DMS114 treated with DMSO at 0.1 percent for 48 hours (cell line): ENCODE data around the gene IQSEC1.

Experiments
- DNase-seq: peaks from one replicate; lab custom pipeline; 2025; ENCODE audit not compliant: unreplicated experiment; lab: John Stamatoyannopoulos, UW

The IQSEC1 gene

DNA sequence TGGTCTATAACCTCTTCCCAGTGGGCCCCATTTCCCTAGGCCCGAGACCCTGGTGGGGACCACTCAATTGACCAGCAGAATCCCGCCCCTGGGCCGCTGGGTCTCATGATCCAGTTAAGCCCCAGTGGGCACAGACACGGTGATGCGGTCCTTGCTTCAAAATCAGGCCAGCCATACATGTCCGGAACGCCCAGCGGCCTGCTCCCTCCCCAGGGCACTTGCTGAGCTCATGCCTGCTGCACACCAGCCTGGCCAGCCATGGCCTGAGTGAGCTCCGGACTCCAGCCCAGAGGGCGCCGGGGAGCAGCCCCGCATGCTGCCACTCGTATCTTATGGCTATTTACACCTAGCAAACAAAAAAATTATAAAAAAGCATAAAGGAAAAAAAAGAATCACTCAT, 34.4 kb upstream of the IQSEC1 start:
- DNase-seq: no peak

DNA sequence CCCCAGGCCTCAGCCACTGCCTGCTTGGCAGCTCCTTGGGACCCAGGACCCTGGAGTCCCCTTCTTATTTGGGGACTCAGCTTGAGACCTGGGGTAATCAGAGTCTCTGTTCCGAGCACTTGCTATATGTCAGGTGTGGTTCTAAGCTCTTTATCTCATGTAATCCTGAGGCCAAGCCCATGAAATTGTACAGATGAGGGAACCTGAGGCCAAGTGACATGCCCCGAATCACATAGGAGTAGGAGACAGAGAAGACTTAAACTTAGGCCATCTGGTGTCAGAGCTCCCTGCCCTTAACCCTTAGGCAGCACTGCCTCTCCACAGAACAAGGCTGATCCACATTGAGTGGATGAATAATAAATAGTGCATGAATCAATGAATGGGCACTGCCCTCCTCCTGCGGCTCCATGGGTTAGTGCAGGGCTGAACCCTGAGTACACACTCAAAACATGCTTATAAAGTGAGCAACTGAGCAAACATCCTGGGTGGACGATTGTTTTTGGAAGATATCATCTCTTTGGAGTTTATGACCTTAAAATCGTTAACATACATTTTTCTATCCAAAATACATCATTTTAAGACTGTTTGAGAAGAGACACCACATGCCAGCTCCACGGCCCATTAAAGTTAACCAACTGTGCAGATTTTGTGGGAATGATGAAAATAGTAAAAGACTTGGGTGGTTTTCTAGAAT, 33.2 kb upstream of the IQSEC1 start:
- no peak for DNase-seq

DNA sequence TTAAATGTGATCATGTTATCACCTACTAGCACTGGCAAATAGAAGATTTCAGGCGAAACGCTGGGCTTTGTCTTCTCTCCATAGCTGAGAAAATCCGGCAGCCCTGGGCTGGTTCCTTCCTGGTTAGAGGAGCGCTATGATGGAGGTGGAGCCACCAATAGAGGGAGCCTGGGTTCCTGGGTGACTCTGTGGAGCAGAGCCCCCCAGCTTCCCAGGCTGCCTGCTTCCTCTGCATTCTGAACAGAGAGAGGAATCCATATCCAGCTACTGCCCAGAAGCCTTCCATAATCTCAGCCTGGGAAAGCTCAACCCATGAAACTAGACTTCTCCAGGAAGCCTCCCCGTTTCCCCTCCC, 32.6 kb upstream of the IQSEC1 start:
- DNase-seq: no peak

DNA sequence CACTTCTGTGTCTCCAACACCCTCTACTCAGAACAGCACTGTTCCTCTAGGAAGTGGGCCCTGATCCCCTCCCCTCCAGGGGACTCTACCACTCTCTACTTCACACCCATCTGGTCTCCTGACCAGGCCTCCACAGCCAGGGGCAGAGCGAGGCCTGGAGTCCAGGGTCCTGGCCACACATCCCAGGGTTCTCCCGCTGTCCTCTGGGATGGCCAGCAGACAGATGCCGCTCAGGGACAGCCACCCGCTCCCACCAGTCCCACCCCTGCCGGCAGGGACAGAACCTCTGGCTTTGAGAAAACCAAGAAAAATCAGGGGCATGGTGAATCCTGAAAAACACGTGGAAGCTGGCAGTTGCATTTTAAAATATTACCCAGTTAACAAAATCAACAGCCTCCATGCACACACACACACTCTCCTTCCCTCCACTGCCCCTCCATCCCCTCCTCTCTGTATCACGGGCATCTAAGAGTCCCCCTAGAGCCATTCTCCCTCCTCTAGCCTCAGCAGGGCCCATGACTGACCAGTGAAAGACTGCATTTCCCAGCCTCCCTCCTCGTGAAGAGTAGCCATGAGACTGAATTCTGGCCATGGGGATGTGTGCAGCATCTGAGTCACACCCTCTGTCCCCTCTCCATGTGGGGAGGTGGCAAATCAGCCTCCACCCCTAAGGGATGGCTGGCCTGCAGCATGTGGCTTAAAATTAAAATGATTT, 32.1 kb upstream of the IQSEC1 start:
- DNase-seq: no peak

DNA sequence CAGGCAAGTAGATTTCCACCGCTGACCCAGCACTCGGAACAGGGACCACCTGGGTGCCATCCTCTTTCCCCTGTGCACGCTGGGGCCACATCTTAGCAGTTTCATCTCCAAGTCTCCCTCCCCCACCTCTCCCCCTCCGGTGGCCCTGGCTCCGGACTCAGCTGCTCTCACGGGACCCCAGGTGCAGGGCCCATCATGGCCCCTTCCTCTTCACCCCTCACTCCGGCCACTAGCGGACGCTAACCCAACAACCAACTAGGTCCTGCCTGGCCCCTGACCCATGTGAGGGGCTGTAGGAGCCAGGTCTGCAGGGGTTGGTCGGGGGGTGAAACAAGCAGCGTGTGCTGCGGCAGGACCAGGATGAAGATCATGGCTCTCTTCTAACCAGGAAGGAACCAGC, 31.3 kb upstream of the IQSEC1 start:
- no peak for DNase-seq

DNA sequence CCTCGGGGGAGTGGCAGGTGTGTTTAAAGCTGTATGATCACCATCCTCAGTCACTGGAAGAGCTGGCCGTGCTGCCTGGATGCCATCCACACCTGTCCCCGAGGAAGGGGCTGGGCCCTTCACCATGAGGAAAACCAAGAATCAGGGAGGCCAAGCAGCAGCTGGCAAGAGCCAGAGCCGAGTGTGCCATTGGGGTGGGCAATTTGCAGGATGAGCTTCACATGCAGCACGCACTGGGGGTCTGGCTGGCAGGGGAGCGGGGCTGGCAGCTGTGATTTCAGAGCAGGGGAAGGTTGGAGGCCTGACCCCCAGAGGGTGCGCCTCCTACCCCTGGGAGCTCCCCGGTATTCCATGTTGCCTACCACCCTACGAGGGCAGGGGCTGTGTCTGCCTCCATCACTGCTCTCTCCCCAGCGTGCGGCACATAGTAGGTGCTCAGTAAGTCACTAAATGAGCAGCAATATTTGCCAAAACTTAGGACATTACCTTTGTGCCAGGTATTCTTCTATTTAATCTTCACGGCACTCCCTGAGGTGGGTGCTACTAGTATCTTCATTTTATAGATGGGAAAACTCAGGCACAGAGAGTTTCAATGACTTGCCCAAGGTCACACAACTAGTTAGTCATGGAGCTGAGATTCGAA, 30.3 kb upstream of the IQSEC1 start:
- DNase-seq: no peak

DNA sequence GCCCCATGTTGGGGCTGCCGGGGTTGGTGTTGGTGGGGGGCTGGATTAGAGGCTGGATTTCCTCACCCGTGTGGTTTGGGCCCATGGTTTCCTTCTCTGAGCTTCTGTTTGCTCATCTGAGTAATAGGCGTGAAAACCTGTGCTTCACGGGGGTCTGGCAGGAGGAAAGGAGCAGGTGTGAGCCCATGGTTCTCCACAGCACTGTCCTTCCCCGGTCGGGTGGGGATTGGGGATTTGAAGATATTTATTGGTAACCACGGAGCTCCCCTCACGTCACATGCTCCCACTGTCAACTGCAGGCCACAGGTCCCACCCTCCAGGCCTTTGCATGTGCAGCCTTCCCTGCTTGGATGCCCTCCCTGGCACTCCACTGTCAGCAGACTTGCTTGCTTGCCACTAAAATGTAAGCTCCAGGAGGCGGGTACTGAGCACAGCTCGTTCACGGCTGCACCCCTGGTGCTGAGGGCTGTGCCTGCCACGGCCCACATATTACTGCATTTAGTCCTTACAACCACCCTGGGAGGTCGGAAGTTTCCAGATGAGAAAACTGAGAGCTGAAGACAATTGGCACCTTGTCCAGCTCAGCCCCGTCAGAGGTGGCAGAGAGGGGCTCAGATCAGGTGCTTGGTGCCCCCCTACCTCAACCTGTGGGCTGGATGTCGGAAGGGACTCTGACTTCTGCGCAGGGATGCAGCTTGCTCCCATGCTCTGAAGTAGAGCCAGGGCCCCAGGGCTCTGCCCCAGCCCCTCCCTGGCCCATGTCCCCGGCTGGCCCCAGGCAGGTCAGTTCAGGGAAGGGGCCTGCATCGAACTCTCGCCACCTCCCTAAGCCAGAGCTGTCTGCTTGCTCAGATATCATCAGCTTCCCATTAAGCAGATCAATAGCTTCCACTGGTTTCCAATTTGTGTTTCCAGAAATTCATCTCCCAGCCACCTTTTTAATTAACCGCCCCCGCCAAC, 29.4 kb upstream of the IQSEC1 start:
- no peak for DNase-seq

DNA sequence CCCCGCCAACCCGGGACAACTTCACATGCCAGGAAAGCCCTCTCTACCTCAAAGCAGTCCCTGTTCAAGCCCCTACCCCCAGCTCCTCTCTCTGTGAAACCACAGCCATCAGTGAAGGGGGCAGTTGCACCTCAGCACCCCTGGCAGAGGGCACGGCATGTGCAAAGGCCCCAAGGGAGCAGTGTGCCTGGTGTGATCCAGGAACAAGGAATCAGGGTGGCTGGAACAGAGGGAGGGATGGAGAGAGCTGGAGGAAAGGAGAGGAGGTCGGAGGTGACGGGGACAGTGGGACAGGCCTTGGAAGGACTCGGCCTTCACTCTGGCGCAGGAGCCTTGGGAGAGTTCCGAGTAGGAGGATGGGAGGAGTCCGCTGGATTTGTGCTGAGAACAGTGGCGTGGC, 26.5 kb upstream of the IQSEC1 start:
- no peak for DNase-seq

DNA sequence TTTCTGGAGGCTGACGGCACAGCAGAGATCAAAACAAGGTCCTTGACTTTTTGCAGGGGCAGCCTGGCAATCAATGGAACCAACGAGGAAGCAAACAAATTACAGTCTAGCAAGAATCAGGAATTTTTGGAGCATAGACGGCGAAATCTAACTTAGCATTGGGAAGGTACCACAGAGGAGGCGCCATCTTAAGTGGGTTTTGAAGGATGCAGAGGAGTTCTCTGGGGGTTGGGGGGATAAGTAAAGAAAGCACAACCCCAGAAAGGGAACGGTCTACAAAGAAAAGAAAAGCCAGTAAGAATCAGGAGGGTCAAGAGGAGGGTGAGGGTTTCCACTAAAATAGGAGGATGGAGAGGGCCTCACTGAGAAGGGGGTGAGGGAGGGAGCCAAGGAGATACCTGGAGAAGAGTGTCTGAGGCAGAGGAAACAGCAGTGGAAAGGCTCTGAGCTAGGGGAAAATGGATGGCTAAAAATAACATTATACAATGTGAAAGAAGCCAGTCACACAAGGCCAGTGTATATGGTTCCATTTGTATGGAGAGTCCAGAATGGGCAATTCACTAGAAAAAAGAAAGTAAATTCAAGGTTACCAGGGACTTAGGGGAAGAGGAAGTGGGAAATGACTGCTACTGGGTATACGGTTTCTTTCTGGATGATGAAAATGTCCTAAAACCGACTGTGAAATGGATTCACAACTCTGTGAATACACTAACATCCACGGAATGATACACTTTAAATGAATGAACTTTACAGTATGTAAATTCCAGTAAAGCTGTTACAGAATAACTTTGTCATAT, 25.2 kb upstream of the IQSEC1 start:
- DNase-seq: no peak

DNA sequence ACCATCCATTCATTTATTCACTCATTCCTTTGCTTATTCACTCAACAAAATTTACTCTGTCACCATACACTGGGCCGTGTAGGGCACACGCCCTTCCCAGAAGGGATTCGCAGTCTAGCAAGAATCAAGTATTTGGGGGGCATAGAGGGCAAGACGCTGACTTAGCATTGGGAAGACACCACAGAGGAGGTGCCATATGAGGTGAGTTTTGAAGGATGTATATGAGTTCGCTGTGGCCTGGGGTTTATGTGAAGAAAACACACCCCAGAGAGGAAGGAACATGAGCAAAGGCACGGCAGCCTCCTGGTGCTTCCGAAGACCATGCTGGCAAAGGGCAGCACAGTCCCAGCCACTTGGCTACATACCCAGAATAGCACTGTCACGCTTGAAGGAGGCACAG, 23.1 kb upstream of the IQSEC1 start:
- no peak for DNase-seq

DNA sequence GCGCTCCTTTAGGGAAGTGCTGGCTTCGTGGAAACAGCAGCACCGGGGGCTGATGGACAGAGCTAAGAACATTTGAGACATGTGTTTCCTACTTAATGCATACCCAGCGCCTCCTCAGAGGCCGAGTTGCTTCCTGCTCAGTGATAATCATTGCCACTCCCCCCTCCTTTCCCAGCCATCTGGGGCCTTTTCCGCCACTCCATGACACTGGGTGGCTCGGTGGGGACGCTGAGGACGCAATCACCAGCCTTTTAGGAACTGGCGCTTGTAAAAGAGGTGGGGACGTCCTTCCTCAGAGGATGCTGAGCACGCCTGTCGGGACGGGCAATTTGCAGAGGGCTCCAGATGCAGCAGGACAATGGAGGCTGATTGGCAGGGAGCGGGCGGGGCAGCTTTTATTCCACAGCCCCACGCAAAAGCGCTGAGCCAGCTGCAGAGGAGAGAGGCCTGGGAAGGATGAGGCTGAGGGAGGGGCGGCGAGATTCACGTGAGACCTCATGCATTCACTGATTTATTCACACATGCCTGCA, 22.2 kb upstream of the IQSEC1 start:
- DNase-seq: no peak

DNA sequence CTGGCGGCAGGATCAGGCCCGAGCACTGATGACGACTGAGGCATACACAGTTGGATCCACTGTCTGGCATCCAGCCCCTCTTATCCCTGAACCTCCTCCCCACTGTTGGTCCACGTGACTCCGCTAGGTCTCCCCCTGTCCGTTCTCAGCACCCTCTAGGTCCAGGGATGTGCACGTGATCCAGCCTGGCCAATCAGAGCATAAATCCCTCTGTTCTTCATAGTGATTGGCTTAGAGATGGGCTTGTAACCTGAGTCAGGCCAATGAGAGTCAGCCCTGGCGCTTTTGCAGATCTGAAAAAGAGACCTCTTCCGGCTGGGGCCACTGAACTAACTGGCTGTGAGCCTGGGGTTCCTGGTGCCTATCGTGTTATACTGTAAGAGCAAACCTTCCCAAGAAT, 20.5 kb upstream of the IQSEC1 start:
- no peak for DNase-seq

DNA sequence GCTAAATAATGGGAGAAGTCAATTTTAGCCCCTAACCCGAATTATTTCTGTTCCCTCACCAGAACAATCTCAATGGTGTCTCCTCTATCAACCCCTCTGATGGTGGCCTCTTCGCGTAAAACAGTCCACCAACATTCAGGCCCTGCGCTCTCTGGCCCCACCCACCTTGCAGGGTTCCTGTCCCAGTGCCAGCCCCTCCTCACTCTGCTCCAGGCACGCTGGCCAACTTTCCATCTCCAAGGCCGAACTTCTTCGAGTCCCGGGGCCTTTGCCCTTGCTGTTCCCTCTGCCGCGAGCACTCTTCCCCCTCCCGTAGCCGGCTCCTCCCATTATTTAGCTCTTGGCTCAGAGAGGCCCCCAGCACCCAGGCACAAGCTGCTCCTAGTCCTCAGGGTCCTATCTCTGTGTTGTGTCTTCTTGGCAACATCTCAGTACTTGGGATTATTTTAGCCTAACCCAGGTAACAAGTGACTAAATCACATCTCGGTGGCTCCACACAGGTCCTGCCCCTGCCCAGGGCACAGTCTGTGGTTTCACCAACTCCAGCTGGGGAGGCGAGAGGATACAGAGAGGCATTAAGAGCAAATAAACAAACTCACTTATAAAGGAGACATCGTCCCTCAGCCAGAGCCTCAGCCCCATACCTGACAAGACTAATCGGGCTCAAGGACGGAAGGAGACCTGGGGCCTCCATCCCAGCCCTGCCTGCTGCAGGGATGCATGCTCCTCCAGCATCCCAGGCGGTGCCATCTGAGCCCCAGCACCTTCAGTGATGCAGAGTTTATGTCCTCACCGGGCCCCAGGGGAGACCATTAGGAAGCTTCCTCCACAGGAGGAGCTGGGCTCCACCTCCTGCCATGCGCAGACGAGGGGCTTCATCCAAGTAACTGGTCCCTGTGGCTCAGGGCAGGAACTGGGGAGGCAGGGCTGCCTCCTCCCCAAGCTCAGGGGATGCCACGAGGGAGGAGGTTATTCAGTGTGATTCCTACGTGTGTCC, 19.7 kb upstream of the IQSEC1 start:
- DNase-seq: no peak

DNA sequence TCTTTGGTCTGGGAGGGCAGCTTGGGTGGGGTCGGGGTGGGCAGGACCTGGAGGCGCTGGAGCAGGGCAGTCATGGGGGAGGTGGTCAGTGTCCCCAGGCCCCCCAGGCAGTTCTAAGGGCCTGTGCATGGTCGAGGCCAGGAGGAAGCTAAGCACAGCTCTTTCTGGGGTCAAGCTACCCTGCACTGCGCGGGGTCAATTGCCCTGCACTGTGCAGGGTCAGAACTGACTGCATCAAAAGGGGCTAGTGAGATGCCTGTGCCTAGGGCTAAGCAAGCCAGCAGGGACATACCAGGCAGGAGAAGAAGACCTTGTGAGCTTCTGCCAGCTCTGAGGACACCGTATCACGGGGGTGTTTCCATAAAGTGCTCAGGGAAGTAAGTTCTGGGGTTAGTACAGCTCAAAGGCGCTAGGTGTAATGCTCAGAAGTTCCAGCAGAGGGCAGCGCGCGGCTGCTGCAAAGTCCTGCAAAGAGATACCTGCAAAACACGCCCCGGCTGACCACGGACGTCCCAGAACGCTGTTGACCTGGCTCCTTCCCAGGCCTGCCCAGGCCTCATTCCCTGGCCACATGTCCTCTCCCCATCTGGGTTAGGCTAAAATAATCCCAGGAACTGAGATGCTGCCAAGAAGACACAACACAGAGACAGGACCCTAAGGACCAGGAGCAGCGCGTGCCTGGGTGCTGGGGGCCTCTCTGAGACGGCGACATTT, 18.8 kb upstream of the IQSEC1 start:
- peak; percentile 38 for DNase-seq

DNA sequence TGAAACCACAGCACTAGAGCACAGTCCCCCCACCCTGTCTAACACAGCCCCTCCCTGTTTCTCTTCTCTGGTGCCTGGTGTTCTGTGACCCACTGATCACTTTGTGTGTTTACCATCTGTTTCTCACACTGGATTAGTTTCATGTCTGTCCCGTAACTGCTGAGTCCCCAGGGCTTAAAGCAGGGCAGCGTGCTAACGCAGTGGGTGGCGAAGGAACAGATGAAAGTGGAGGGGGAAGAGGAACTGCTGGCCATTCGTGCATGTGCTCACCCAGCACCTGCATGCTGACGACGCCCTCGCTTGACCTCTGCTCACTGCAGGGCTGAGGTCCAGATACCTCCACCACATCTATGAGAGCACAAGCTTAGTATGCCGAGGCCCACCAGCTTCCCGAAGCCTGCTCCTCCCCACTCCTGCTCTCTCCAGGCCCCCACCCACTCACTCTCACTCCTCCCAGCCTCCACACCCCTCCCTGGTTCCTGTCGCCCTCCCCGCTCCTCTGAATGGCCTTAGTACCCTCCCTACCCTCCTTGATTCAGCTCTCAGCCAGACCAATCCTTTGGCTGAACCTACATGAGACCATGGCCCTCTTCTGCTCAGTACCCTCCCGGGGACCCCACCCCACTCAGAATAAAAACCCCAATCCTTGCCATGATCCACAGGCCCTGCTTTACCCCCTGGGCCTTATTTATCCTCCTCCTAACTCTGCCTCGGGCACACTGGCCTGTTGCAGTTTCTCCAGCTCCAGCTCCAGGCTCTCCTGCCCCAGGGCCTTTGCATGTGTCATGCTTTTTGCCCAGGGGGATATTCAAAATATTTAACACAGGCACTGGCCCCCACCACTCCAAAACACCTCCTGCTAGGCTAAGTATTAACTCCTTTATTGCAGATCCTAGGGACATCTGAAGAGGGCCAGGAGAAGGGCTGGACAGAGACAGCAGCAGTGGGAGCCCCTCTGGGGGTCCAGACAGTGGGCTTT, 15.1 kb upstream of the IQSEC1 start:
- no peak for DNase-seq

DNA sequence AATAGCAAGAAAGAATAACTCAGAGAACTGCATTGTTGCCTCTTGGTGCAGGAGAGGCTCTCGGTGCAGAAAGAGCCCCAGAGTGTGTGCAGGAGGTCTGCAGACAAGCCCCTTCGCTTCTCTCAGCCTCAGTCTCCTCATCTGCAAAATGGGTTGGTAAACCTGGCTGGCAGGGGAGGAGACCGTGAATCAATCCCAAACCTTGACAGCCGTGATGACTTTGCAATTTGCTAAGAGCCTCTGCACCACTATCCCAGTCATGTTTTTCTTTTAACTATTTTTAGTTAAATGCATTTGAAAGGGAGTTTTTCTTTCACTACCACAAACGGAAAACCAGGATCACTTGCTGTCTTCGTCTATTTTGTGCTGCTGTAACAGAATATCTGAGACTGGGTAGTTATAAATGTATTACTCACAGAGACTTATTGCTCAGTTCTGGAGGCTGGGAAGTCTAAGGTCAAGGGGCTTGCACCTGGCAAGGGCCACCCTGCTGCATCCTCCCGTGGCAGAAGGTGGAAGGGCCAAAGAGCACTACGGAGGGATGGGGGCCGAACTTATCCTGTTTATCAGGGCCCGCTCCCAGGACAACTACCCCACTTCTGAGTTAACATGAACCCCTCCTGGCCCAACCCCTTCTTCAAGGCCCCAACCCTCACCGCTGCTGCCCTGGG, 14.2 kb upstream of the IQSEC1 start:
- DNase-seq: no peak

DNA sequence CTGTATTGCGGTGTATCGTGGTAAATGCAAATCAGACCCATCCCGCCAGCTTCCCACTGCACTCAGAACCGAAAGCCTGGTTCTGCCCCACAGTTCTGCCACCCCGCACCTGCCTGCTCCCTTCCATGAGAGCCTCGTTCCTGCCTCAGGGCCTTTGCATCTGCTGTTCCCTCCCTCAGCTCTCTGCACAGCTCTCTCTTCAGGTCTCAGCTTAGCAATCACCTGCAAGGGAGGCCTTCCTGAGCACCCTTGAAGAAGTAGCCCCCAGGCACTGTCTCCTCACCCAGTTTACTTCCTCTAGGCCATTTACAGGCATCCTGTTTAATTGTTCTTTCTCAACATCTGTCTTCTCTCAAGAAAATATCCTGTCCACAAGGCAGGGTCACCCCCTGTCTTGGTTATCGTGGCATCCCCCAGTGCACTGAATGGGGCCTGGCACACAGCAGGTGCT, 13.3 kb upstream of the IQSEC1 start:
- no peak for DNase-seq
